Astrocyte of the spinal cord (primary cell): Measurements from ENCODE around the gene LYZL1.

Source experiments
- DNase-seq: peaks from one replicate; pipeline ENCODE4 v3.0.0; 2011; ENCODE audit warnings: low read depth, low spot score
- H3K4me3 ChIP-seq: 2 replicates; pipeline ENCODE4 v1.5.1; 2011; ENCODE audit warnings: low read depth, mild to moderate bottlenecking, low read length, moderate library complexity
- in situ Hi-C: cut with HindIII; loops from 2 replicates; pipeline ENCODE4 v1.10.0; 2017; ENCODE audit warnings: low sequenced_read_pairs
- TF ChIP-seq, protein P1 (sequence below): IDR thresholded peaks from 2 replicates; pipeline ENCODE4 v1.5.1; 2012; ENCODE audit warnings: low read depth, mild to moderate bottlenecking, low read length, inconsistent platforms

Gene LYZL1

DNA sequence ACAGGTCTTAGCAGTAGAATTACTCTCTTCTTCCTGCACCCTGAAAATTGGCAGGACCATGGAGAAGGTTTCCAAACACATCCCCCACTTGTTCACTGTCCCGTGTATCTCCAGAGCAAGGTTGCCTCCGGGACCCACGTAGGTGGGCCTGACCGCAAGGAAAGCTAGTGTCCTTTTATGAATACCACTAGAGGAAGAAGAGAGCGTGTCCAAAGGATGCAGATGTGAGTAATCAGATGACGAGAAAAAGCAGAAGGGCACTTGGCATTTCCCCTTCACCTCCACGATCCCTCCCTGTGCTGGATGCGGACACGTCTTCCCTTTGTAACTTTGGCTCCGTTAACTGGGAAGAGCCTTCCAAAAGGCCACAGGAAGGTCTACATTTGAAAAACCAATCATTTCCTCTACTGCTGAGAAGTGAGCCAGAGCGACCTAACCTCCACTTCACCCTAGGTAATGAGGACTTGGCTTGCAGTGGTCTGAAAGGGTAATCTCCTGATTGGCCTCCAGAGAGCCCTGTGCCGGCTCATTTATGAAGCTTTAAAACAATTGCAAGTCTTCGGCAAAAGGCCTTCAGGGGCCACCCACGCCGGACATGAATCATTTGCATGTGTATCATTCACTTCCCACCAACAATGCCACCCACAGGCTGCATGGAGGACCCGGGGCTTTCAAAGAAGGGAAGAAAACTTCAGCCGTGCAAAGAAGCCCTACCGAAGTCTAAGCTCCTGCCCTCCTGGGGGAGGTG, 55.4 kb downstream of the LYZL1 start:
- peak; percentile 64 for DNase-seq
- in situ Hi-C loops, result no loop called here
- TF ChIP-seq, protein P1, sequence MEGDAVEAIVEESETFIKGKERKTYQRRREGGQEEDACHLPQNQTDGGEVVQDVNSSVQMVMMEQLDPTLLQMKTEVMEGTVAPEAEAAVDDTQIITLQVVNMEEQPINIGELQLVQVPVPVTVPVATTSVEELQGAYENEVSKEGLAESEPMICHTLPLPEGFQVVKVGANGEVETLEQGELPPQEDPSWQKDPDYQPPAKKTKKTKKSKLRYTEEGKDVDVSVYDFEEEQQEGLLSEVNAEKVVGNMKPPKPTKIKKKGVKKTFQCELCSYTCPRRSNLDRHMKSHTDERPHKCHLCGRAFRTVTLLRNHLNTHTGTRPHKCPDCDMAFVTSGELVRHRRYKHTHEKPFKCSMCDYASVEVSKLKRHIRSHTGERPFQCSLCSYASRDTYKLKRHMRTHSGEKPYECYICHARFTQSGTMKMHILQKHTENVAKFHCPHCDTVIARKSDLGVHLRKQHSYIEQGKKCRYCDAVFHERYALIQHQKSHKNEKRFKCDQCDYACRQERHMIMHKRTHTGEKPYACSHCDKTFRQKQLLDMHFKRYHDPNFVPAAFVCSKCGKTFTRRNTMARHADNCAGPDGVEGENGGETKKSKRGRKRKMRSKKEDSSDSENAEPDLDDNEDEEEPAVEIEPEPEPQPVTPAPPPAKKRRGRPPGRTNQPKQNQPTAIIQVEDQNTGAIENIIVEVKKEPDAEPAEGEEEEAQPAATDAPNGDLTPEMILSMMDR, result no peak
- no peak overlapping the region for H3K4me3 ChIP-seq

DNA sequence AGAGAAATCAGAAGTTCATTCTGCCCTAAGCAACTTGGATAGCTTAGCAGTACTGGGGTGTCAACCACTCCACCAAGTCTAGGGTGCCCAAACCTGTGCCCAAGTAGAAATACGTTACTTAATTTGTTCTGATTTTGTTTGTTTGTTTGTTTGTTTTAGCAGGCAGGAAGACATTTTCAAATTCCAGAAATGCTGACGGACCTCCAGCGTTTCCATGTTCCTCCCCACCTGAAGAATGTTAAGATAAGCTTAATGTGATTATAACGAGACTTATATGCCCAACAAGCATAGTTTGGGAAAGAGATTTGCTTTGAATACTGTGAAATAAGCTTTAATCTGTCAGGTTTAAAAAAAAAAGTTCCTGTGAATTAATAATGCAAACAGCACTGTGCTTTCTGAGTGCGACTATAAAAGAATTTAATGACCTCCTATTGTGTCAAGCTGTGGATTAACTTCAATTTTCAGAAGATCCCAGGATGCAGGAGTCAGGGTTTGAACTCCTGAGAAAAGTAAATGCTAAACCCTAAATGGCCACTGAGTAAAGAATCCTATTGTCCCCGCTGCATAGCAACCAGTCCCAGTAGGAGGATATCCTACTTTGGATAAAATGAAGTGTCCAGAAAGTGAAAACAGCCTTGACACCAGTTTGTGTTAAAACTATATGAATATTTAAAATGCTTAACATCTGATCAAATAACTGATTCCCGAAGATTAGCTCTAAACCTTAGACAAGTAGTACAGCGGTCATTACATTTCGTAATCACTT, 56.5 kb downstream of the LYZL1 start:
- in situ Hi-C loops, result no loop called here
- DNase-seq, result no peak
- TF ChIP-seq, protein P1, result no peak
- H3K4me3 ChIP-seq, result no peak overlapping the region

DNA sequence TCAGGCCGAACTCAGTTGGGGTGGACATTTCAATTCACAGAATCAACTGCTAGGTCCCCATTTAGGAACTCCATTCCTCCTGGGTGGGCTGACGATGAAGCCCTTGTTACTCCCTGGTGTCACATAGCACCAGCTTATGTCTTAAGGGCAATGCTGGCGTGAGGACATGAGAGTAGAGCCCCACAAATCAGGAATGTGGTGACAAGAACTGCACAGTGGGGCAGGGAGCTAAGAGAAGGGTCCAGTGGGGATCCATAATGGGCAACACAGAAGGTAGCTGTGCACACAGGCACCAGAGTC, 57.0 kb downstream of the LYZL1 start:
- TF ChIP-seq, protein P1, result no peak
- no peak for DNase-seq
- H3K4me3 ChIP-seq, result no peak overlapping the region
- in situ Hi-C loops, result no loop called here

DNA sequence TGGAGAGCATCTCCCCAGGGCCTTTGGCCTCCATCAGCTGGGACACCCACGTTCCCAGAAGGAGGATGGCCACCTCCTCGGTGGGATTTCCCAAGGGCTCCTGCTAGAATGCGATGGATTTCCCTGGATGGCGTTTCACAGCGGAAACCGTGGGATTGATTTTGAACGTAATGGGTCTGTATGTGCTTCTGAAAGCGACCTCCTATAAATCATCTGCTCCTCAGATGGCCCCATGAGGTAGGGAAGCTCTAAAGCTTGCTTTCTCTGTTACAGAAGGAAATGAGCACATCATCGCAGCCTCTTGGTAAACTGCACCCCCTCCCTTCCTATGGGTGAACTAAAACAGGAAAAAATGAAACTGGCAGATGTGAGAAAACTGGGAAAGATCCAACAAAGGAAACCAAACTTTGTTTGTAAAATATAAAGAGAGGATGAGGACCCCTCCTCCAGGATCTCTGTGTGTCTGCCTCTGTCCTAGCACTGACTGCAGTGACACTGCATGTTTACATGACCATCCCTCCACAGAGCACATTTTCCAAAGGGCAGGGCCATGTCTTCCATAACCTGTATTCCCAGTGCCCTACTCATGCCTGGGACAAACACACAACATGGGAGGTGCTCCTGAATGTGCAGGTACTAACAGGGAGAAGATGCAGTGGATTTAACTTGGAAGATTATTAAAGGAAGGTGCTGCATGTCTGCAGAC, 57.6 kb downstream of the LYZL1 start:
- H3K4me3 ChIP-seq, result no peak overlapping the region
- in situ Hi-C loops, result no loop called here
- no peak for DNase-seq
- TF ChIP-seq, protein P1, result no peak

DNA sequence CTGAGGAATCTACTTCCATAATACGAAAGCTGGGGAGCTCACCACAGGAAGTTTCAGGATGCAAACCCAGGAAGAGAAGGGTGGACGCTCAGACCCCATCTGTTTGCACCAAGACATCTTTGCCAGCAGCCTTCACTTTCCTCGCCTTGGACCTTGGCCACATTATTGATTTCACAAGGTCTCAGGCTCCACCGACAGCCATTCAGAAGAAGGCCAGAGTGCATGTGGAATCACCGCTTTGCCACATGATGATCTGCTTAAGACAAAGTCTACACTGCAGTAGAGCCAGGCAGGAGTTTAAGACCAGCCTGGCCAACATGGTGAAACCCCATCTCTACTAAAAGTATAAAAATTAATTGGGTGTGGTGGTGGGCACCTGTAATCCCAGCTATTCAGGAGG, 60.0 kb downstream of the LYZL1 start:
- in situ Hi-C loops, result no loop called here
- no peak overlapping the region for H3K4me3 ChIP-seq
- TF ChIP-seq, protein P1, result no peak
- DNase-seq, result no peak

DNA sequence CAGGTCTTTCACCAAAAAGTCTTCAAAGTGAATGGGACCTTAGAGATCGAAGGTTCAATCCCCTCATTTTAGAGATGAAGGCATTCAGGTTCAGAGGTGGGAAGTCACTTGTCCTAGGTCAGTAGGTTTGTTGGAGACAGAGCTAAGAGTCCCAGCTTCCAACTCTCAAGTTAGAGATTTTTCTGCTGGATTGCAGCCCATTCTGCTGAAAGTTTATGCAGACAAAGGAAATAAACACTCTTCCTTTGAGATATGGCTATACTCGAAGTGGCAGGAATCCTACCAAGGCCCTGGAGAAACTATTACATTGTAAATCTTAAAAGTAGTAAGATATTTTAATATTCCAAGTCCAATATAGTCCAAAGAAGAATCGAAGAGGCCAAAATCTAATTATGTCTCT, 64.4 kb downstream of the LYZL1 start:
- no peak for DNase-seq
- in situ Hi-C loops, result no loop called here
- H3K4me3 ChIP-seq, result no peak overlapping the region
- TF ChIP-seq, protein P1, result no peak
